T-helper 2 cell treated with Interferon-gamma antibody and Interleukin-4, amounts not matched to agents 5 μg/mL and 100 μg/mL, for 36 hours (primary cell): ENCODE data around the gene CAMTA1.

ENCODE experiments used
- DNase-seq: peaks from one replicate; pipeline ENCODE4 v3.0.0; 2021; ENCODE audit warnings: low spot score
- H3K27ac Mint-ChIP-seq: one replicate; pipeline ENCODE4 v1.8.0; 2021; ENCODE audit warnings: mild to moderate bottlenecking, mixed read lengths
- H3K27me3 Mint-ChIP-seq: one replicate; pipeline ENCODE4 v1.8.0; 2021; ENCODE audit warnings: low read depth, mixed read lengths
- H3K36me3 Mint-ChIP-seq: one replicate; pipeline ENCODE4 v1.8.0; 2021; ENCODE audit warnings: low read depth, mixed read lengths
- H3K4me1 Mint-ChIP-seq: one replicate; pipeline ENCODE4 v1.8.0; 2021; ENCODE audit warnings: low read depth, mixed read lengths
- H3K4me3 Mint-ChIP-seq: one replicate; pipeline ENCODE4 v1.8.0; 2022; ENCODE audit warnings: mild to moderate bottlenecking, moderate library complexity, mixed read lengths
- H3K9me3 Mint-ChIP-seq: one replicate; pipeline ENCODE4 v1.8.0; 2021; ENCODE audit warnings: mixed read lengths

Gene CAMTA1

GRCh38 chr1:7483634-7484383, 698.6 kb downstream of the CAMTA1 start:
- Mint-ChIP-seq H3K4me1 (no peaks in the 10 kb centered on the region), H3K36me3 (no peaks in the 10 kb centered on the region), H3K9me3 (no peaks in the 10 kb centered on the region), H3K27ac (no peak overlapping the region), H3K27me3 (no peaks in the 10 kb centered on the region), H3K4me3 (no peak overlapping the region)
- no peak for DNase-seq

- H3K9me3 Mint-ChIP-seq = no peaks in the 10 kb centered on the region
- H3K27me3 Mint-ChIP-seq = no peaks in the 10 kb centered on the region
- DNase-seq = no peak
- no peak overlapping the region for H3K4me3 Mint-ChIP-seq
- no peaks in the 10 kb centered on the region for H3K4me1 Mint-ChIP-seq
- H3K36me3 Mint-ChIP-seq = no peaks in the 10 kb centered on the region
- no peak overlapping the region for H3K27ac Mint-ChIP-seq
Measured at GRCh38 chr1:7485086-7485780, 700.0 kb downstream of the CAMTA1 start.

- Mint-ChIP-seq H3K36me3 (no peaks in the 10 kb centered on the region), H3K27me3 (no peaks in the 10 kb centered on the region), H3K27ac (no peak overlapping the region), H3K4me1 (no peaks in the 10 kb centered on the region), H3K4me3 (no peak overlapping the region), H3K9me3 (no peaks in the 10 kb centered on the region)
- no peak for DNase-seq
Measured at GRCh38 chr1:7485826-7486225, 700.6 kb downstream of the CAMTA1 start.

GRCh38 chr1:7487766-7488474, 702.7 kb downstream of the CAMTA1 start:
- Mint-ChIP-seq H3K4me3 (no peak overlapping the region), H3K27ac (no peak overlapping the region), H3K27me3 (no peaks in the 10 kb centered on the region), H3K36me3 (no peaks in the 10 kb centered on the region), H3K4me1 (no peaks in the 10 kb centered on the region), H3K9me3 (peaks cover 5% of the 10 kb centered on the region)
- no peak for DNase-seq

DNA sequence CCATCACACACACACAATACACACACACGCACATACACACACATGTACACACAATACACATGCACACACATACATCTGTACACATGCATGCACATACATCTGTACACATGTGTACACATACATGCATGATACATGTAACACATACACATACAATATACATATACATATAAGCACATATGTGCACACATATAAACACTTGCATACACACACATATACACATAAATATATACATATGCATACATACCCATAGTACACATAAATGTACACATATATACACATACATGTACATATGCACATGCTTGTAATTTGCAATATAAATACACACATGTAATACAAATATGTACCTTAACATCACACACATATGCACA, 703.2 kb downstream of the CAMTA1 start:
- no peaks in the 10 kb centered on the region for H3K27me3 Mint-ChIP-seq
- no peak overlapping the region for H3K27ac Mint-ChIP-seq
- no peaks in the 10 kb centered on the region for H3K36me3 Mint-ChIP-seq
- H3K4me1 Mint-ChIP-seq = no peaks in the 10 kb centered on the region
- no peak for DNase-seq
- H3K9me3 Mint-ChIP-seq = peaks cover 10% of the 10 kb centered on the region
- no peak overlapping the region for H3K4me3 Mint-ChIP-seq

DNA sequence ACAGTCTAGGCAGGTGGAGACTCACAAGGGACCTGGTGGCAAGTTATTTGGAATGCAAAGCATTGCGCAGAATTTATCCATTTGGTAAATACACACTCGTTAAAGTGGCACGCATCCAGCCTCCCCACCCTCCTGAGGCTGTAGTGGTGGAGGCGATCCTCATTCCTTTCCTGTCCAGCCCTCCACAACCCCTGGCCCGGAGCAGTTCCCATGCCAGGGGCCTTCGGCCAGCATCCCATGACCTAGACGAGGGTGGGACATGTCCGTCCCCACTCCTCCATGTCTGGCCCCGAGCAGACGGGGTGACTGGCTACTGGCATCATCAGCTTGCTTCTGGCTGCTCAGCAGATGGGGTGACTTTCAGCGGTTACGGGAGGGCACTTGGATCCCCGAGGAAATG, 704.3 kb downstream of the CAMTA1 start:
- no peaks in the 10 kb centered on the region for H3K27me3 Mint-ChIP-seq

DNA sequence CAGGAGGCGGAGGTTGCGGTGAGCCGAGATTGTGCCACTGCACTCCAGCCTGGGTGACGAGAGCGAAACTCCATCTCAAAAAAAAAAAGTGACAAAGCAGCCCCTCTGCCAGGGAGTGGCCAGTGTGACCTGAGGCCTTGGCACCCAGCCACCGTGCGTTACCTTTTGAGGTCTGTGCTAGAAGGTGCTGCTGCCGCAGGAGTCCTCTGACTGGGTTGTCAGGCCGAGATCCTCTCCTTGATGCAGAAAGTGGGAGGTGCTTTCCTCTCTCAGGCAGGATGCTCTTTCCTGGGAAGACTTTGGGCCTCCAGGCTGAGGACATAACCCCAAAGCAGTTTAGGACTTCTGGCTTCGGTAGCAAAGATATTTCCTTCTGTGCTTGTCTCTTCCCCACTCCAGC, 705.3 kb downstream of the CAMTA1 start:
- Mint-ChIP-seq H3K27me3 (no peaks in the 10 kb centered on the region), H3K36me3 (no peaks in the 10 kb centered on the region), H3K4me3 (no peak overlapping the region), H3K4me1 (no peaks in the 10 kb centered on the region), H3K9me3 (peaks cover 11% of the 10 kb centered on the region), H3K27ac (no peak overlapping the region)
- DNase-seq = no peak

More for the DNA sequence above, 704.3 kb downstream of the CAMTA1 start:
- Mint-ChIP-seq H3K9me3 (peaks cover 11% of the 10 kb centered on the region), H3K4me3 (no peak overlapping the region), H3K4me1 (no peaks in the 10 kb centered on the region), H3K36me3 (no peaks in the 10 kb centered on the region), H3K27ac (no peak overlapping the region)
- no peak for DNase-seq

DNA sequence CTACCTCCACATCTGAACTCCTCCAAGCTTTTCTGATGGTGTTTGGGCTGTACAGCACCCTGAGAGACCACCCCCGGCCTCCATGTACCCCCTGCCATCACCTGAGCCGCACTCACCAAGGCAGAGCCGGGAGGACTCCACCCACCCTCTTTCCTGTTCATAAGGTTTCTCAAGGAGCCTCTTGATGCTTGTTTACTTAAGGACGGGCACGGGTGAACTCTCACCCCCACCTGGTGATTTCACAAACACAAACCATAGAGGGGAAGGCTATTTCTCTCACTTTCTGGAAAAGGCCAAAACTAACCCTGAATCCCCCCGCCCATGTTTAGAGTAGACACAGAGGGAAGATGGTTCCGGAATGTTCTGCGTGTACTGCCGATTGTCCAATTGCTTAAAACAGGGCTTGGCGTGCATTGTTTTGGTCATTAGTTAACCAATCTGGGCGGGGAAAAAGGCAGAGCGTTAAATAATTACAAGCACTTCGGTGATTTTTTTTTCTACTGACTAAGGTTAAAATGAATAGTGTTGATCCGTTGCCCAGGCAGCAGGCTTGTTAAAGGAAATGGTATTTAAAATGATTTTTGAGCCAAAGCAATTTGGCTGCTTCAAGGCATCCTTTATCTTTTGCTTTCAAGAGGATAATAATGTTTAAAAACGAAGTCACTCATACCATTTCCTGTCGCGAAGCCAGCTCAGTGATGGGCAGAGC, 706.0 kb downstream of the CAMTA1 start:
- no peaks in the 10 kb centered on the region for H3K36me3 Mint-ChIP-seq
- no peak overlapping the region for H3K4me3 Mint-ChIP-seq
- no peaks in the 10 kb centered on the region for H3K27me3 Mint-ChIP-seq
- H3K4me1 Mint-ChIP-seq = no peaks in the 10 kb centered on the region
- H3K9me3 Mint-ChIP-seq = peaks cover 11% of the 10 kb centered on the region
- DNase-seq = no peak
- H3K27ac Mint-ChIP-seq = no peak overlapping the region

DNA sequence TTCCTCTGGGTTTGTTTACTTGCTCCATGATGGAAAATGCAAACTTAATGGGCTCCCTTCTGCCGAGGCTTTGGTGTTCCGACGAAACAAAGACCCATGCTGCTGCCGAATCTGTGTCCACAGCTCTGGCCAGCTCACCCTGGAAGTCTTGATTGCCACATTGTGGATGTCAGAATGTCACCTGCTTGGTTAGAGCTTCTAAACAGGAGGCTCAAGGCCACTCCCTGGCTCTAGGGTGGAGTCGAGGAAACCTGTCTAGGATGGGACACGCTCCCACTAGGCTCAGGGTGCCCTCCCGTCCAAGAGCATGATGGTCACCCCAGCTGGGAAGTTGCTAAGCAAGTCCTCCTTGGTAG, 706.5 kb downstream of the CAMTA1 start:
- no peaks in the 10 kb centered on the region for H3K27me3 Mint-ChIP-seq
- no peak overlapping the region for H3K4me3 Mint-ChIP-seq
- H3K27ac Mint-ChIP-seq = no peak overlapping the region
- DNase-seq = no peak
- H3K36me3 Mint-ChIP-seq = no peaks in the 10 kb centered on the region
- peaks cover 11% of the 10 kb centered on the region for H3K9me3 Mint-ChIP-seq
- no peaks in the 10 kb centered on the region for H3K4me1 Mint-ChIP-seq

DNA sequence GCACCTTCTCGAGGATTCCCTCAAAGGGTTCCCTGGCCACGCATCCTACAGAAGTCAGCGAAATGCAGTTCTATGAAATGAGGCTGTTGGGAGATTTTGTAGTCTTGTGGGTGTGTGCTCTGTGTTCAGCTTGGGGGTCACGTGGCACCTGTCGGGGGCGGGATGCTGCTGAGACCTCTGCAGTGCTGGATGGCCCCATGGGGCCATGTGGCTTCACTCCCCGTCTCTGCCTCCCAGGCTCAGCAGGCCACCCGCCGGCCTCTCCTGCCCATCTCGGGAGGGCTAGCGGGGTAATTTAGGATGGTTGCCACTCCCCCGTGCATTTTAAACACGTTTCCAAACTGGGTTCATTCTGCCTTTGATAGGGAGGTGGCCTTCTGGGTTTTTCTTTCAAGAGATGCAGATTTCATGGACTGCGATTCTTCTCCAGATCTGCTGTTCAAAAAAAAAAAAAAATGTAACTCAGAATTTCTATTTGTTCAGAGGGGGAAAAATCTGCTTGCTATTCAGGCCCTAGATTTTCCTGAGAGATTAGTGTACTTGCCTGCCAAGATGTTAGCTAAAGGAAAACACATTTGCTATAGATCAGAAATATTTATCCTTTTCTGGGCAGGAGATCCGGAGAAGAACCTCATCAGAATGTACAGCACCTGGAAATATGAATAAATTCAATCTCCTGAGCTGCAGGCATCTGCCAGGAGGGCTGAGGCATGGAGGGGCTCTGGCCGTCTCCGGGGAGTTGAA, 708.6 kb downstream of the CAMTA1 start:
- DNase-seq = no peak
- H3K27ac Mint-ChIP-seq = no peak overlapping the region
- H3K4me3 Mint-ChIP-seq = no peak overlapping the region
- H3K27me3 Mint-ChIP-seq = no peaks in the 10 kb centered on the region
- H3K4me1 Mint-ChIP-seq = no peaks in the 10 kb centered on the region
- H3K36me3 Mint-ChIP-seq = no peaks in the 10 kb centered on the region
- H3K9me3 Mint-ChIP-seq = peaks cover 11% of the 10 kb centered on the region

DNA sequence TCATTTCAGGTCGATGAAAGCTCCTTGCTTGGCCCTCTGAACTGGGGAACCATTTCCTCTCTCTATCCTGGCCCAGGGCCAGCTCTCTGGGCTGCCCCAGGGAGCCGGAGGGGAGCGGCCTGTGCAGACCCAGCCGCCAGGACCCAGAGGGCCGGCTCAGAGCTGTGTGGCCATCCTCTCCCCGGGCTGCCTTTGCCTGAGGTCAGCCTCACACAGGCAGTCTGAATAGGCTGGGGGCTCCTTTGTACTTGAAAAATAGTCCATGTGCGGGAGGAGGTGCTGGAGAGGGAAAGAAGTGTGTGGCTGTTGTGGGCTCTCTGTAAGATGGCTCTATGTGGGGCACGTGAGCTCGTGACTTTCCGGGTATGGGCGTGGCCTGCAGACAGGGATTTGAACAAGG, 710.7 kb downstream of the CAMTA1 start:
- H3K9me3 Mint-ChIP-seq = peaks cover 11% of the 10 kb centered on the region
- DNase-seq = no peak
- no peak overlapping the region for H3K27ac Mint-ChIP-seq
- no peaks in the 10 kb centered on the region for H3K36me3 Mint-ChIP-seq
- H3K4me3 Mint-ChIP-seq = no peak overlapping the region
- H3K27me3 Mint-ChIP-seq = no peaks in the 10 kb centered on the region
- H3K4me1 Mint-ChIP-seq = no peaks in the 10 kb centered on the region

GRCh38 chr1:7497107-7497637, 711.9 kb downstream of the CAMTA1 start:
- no peak overlapping the region for H3K27ac Mint-ChIP-seq
- DNase-seq = peak; percentile 6
- no peaks in the 10 kb centered on the region for H3K27me3 Mint-ChIP-seq
- peaks cover 11% of the 10 kb centered on the region for H3K9me3 Mint-ChIP-seq
- H3K4me3 Mint-ChIP-seq = no peak overlapping the region
- H3K36me3 Mint-ChIP-seq = no peaks in the 10 kb centered on the region
- H3K4me1 Mint-ChIP-seq = no peaks in the 10 kb centered on the region

DNA sequence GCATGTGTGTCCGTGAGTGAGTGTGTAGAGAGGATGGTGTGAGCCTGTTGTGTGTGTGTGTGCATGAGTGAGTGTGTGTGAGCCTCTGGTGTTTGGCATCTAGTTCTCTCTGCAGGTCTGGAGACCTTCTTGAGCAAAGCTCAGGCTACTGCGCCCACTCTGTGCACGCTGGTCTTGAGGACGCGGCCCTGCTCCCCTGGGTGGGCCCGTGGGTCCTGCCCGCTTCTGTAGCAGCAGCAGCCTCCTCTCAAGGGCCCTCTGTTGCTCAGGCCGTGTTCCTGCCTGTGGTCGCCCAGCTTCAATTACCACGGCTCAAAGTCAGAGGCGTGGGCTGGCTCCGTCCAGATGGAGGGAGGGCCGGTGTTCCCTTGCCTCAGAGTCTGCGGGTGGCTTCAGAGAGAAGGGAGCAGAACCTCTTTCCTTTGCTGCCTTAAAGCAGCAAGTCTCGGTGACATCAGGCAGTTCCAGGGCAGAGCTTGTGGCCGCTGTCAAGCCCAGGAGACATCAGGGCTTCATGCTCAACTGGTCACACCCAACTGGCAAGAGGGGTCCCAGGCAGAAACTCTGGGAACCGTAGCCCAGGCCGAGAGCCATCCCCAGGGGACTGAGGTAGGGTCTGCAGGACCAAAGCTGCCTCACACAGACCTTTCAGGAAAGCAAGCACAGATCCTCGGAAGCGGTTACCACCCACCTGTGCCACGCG, 715.3 kb downstream of the CAMTA1 start:
- Mint-ChIP-seq H3K9me3 (no peaks in the 10 kb centered on the region), H3K36me3 (no peaks in the 10 kb centered on the region), H3K27me3 (no peaks in the 10 kb centered on the region), H3K27ac (no peak overlapping the region), H3K4me3 (no peak overlapping the region), H3K4me1 (no peaks in the 10 kb centered on the region)
- no peak for DNase-seq
